HG03103 (cell line): ENCODE data around the gene RERGL.
"Not testable (repeated sequence)": the region's sequence is repeated elsewhere in the genome, so short reads cannot be mapped to it uniquely, and the experiment has no call there.

Source experiments
- ATAC-seq: cut with Tn5 transposase; IDR thresholded peaks from one replicate; pipeline ENCODE4 v1.9.1; 2021; ENCODE audit warnings: low read depth; ENCODE audit not compliant: unreplicated experiment

The RERGL gene

GRCh38 chr12:18040060-18040742 is 49.8 kb downstream of the RERGL start:
- ATAC-seq: not testable (repeated sequence)
